Head of caudate nucleus (tissue), 42 donors: ENCODE measurements around the gene NPR1.
"Not testable (repeated sequence)": the region's sequence is repeated elsewhere in the genome, so short reads cannot be mapped to it uniquely, and the experiment has no call there.

Source experiments
- DNase-seq, 42 donors: peaks; one replicate each; pipeline versions ENCODE4 v3.0.0 to v3.0.0-alpha.2; 2020 to 2021; ENCODE audit warnings: mixed read lengths in 7 of 42
- intact Hi-C: fragments of 100-400 bp; cut with DNase I; formaldehyde crosslinking; loops from one replicate; pipeline ENCODE4 v1.15.0; 2022

NPR1 gene

GRCh38 chr1:153678519-153679336 is at the start of gene NPR1:
NPR1 (plus strand) TSS chr1:153678688; CDS start chr1:153679109, 421 bp downstream.
- DNase-seq: peak in 32 of 42 donors; percentile 10 to 69 (median 36)
- intact Hi-C loops: no loop called here

GRCh38 chr1:153629343-153629665 is 49.2 kb upstream of the NPR1 start:
- peak in 1 of 42 donors; percentile 6 for DNase-seq
- intact Hi-C loops: loop anchor here (2.0 kb wide), 1 partner anchor 53 kb away; no protein-coding TSS in a partner anchor

GRCh38 chr1:153629971-153630370 is 48.5 kb upstream of the NPR1 start:
- peak in 24 of 42 donors; percentile 13 to 70 (median 52) for DNase-seq
- intact Hi-C loops: loop anchor here (2.0 kb wide), 1 partner anchor 53 kb away; no protein-coding TSS in a partner anchor

- intact Hi-C loops: no loop called here
These were observed 48.1 kb upstream of the NPR1 start for GRCh38 chr1:153630384-153630783.

GRCh38 chr1:153631047-153632022 is 47.2 kb upstream of the NPR1 start:
- DNase-seq: peak in 24 of 42 donors; percentile 30 to 88 (median 57)

More at GRCh38 chr1:153630384-153630783, 48.1 kb upstream of the NPR1 start:
- peak in 1 of 42 donors; percentile 28 for DNase-seq

GRCh38 chr1:153633161-153633753 is 45.2 kb upstream of the NPR1 start:
- intact Hi-C loops: no loop called here
- DNase-seq: peak in 6 of 42 donors; percentile 8 to 49 (median 32)

More at GRCh38 chr1:153631047-153632022, 47.2 kb upstream of the NPR1 start:
- intact Hi-C loops: no loop called here

- intact Hi-C loops: no loop called here
- DNase-seq: peak; percentile 97 to 100 (median 99)
These were observed 44.5 kb upstream of the NPR1 start, which contains the start of gene CHTOP for GRCh38 chr1:153633754-153634665. CHTOP (plus strand) TSS chr1:153634066; CDS start chr1:153636589, 2,523 bp downstream.

- intact Hi-C loops: no loop called here
- DNase-seq: no peak
These were observed 42.6 kb upstream of the NPR1 start for GRCh38 chr1:153635872-153636271.

- peak in 1 of 42 donors; percentile 24 for DNase-seq
- intact Hi-C loops: no loop called here
These were observed 42.2 kb upstream of the NPR1 start for GRCh38 chr1:153636312-153636711.

GRCh38 chr1:153638261-153638660 is 40.2 kb upstream of the NPR1 start:
- peak in 1 of 42 donors; percentile 4 for DNase-seq
- intact Hi-C loops: no loop called here

GRCh38 chr1:153639280-153639679 is 39.2 kb upstream of the NPR1 start:
- intact Hi-C loops: no loop called here
- peak in 2 of 42 donors; percentile 12 to 28 for DNase-seq

GRCh38 chr1:153640213-153640612 is 38.3 kb upstream of the NPR1 start:
- intact Hi-C loops: not testable (repeated sequence)
- peak in 2 of 42 donors; percentile 3 to 23 for DNase-seq

- intact Hi-C loops: no loop called here
- no peak for DNase-seq
These were observed 37.6 kb upstream of the NPR1 start for GRCh38 chr1:153640861-153641260.

GRCh38 chr1:153642161-153642560 is 36.3 kb upstream of the NPR1 start:
- intact Hi-C loops: no loop called here
- DNase-seq: peak in 2 of 42 donors; percentile 17 to 18

GRCh38 chr1:153643100-153643499 is 35.4 kb upstream of the NPR1 start:
- DNase-seq: peak in 1 of 42 donors; percentile 31
- intact Hi-C loops: no loop called here

- no peak for DNase-seq
- intact Hi-C loops: no loop called here
These were observed 34.7 kb upstream of the NPR1 start for GRCh38 chr1:153643816-153644215.

- intact Hi-C loops: no loop called here
- peak in 1 of 42 donors; percentile 37 for DNase-seq
These were observed 31.7 kb upstream of the NPR1 start for GRCh38 chr1:153646672-153647345.
